Inflammatory macrophage treated with lipopolysaccharide for 4 hours (primary cell): ENCODE data around the gene KRTAP10-11.
"Not testable (repeated sequence)": the region's sequence is repeated elsewhere in the genome, so short reads cannot be mapped to it uniquely, and the experiment has no call there.

ENCODE experiments used
- DNase-seq: peaks from one replicate; pipeline ENCODE4 v3.0.0-alpha.2; 2020

Gene KRTAP10-11

DNA sequence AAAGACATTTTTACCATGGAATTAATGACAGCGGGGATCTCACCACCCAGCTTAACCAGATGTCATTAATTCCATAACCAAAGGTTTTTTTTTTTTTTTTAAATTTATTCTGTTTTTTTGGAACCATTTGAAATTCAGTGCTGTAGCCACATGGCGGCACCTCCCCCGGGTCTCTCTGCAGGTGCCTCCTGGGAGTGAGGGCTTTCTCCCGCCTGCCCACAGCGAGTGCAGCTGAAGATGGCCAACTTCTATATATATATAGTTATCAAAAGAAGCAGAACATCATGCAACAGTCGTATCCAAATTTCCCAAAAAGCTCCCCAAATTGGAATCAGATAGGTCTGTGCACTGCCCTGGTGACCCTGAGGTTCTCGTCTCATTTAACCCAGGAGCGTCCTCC, 30.7 kb upstream of the KRTAP10-11 start:
- no peak for DNase-seq

DNA sequence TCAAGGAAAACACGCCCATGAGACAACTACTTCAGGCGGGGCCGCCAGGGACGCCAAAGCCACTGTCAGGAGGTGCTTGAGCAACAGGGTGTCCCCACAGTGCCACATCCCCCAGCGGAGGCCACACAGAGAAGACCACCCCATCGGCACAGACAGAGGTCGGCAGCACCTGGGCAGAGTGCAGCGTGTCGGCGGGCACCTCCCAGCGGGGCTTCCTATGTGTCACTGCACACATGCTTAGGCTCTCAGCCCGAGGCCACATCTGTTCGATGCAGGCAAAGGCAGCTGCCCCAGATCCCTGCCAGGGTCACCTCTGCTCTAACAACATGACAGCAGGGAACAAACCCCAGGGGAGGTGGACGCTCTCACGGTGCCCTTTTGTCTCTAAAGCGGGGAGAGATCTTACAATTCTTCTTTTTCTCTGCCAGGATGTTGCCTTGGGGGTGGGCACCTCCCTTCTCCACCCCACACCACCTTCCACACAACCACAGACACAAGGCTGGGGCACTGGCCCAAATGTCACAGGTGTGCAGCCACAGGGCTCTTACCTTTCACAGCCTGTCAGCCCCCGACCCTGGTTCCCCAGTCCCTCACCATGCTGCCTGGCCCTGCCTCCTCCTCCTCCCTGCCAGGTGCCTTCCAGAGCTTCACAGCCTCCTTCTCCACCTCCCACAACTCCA, 30.2 kb upstream of the KRTAP10-11 start:
- DNase-seq = no peak

DNA sequence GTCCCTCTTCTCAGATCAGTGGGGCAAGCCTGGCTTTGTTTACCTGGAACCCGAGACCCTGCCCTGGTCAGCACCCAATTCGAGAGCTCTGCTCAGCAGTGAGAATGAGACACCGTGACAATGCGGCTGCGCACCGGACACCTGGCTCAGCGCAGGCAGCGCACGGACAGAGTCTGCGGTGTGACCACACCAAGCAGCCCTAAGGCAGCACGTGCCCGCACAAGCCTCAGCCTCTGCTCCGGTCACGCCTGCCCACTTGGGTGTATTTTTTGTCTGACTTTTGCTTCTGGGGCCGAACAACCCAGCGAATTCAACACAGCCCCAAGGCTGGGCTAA, 29.7 kb upstream of the KRTAP10-11 start:
- no peak for DNase-seq

DNA sequence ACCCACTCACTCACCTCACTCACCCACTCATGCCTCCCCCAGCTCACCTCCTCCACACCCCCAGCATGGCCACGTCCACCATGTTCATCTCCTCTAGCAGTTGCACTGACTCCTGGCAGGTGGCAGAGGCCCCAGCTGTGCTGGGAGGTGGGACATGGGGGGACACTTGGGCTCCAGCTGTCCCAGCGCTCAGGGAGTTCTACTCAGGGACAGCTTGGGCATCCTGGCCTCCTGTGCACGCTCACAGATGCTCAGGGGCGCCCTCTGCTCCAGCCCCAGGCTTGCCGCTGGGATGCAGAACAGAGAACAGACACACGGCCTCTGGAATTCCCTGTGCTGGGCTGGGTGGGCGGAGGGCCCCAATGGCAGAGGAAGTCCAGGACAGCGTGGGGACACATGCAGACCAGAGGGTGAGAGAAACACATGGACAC, 29.1 kb upstream of the KRTAP10-11 start:
- DNase-seq = no peak

DNA sequence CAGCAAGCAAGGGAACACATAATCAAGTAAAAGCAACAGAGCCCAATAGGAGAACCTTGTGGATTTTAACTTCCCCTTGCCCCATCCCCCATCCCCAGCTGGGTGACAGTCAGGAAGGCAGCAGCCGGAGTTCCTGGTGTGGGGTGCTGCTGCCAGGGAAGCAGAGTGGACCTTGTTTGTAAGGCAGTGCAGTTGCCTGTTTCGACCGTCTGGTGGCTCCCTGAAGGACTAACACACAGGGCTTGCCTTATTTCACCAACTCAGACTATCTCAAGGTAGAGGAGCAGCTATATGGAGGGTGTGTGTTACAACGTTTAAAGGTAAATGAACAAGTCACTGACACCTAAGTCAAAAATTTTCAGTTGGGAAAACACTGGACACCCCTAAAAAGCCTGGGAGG, 27.7 kb upstream of the KRTAP10-11 start:
- peak; percentile 2 for DNase-seq

DNA sequence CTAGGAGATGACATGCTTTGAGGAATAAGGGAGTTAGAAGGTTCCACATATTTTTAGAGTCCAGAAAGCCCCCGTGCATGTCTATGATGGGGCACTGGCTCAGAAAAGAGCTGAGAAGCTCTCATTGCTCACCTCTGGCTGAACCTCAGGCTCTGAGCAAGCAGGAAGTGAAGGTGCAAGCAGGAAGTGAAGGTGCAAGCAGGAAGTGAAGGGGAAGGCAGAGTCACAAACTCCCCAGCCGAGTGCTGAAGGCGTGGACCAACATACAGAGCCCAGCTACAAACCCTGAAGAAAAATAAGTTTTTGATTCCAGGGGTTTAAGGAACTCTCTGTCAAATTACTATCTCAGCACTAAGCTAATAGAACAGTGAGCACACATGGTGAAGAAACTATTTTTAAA, 27.3 kb upstream of the KRTAP10-11 start:
- DNase-seq = no peak

DNA sequence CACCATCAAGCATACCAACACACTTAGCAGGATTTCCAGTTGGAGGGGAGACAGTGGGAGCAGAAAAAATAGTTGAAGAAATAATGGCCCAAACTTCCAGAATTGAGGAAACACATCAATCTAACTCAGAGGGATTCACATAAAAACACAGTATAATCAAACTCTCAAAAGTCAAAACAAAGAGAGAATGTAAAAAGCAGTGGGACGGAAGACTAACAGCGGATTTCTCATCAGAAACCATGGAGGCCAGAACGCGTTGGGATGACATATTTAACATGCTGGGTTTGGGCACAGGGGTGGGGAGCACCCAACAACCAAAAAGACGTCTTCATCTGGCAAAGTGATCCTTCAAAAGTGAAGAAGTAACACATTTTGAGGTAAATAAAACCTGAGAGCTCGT, 26.3 kb upstream of the KRTAP10-11 start:
- DNase-seq = no peak

DNA sequence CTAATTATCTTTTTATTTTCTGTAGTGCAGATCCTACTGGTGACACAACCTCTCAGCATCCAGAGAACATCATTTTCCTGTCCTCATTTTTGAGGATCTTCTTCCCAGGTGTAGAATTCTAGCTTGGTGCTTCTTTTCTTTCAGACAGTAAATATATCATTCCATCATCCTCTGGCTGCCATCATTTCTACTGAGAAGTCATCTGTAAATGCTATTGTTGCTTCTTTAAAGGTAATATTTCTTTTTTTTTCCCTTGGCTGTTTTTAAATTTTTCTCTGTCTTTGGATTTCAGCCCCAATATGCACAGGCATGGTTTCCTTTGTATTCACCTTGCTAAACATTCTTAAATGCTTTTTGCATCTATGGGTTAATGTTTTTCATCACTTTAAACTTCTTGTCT, 22.6 kb upstream of the KRTAP10-11 start:
- no peak for DNase-seq

DNA sequence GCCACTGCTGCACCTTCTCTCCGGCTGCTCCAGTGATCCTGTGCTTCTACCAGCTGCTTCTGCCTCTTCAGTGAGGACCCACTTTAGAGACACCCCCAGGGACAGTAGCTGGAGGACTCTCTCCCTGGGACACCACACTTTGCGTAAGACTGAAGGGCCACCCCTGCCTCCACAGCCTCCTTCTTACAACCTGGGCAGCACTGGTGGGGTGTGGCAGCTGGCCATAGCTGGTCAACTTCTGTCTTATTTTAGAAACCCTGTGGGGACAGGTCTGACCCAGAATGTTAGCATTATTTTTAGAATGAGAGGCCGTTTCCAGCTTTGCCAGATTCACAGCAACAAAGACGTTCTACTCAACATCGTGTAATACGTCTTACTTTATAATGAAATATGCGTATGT, 20.5 kb upstream of the KRTAP10-11 start:
- DNase-seq = no peak

DNA sequence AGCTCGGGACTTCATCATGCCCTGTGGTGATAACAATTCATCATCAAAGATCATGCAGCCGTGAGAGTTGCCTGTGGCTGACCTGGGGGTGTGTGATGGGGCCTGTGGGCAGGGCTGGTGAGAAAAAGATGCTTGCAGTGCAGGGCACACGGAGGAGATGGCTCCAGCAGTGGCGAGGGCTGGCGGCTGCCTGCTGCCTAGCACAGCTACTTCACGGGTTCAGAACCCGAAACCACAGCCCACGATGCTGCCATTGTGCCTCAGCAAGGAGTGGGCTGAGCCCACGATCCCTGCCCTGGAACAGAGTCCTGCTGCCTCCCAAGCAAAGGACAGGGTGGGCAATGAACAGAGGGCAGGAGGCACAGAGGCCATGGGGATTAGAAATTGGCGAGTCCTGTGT, 20.0 kb upstream of the KRTAP10-11 start:
- DNase-seq = no peak

DNA sequence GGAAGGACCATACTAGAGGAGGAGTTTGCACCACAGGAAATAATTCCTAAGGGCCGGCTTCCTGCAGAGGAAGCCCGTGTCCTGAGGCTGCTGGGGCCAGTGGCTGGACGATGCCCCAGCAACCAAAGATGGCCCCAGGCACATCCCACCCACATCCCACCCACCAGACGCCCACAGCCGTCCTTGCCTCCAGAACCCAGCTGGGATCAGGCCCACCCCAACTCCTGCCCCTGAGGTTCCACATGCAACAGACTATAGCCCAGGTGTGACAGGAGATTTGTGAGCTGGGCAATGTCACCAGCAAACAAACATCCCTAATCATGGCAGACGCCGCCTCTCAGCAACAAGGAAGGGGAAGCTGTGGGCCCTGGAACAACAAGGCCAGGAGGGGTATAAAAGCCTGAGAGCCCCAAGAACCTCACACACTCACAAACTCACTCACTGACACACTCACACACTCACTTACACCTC, 19.5 kb upstream of the KRTAP10-11 start, which contains the start of gene KRTAP10-9:
Gene KRTAP10-9 (plus strand): TSS at position 421 of the 471 bp plus-strand sequence. CDS start 79 bp downstream, outside the sequence.
- DNase-seq = no peak

DNA sequence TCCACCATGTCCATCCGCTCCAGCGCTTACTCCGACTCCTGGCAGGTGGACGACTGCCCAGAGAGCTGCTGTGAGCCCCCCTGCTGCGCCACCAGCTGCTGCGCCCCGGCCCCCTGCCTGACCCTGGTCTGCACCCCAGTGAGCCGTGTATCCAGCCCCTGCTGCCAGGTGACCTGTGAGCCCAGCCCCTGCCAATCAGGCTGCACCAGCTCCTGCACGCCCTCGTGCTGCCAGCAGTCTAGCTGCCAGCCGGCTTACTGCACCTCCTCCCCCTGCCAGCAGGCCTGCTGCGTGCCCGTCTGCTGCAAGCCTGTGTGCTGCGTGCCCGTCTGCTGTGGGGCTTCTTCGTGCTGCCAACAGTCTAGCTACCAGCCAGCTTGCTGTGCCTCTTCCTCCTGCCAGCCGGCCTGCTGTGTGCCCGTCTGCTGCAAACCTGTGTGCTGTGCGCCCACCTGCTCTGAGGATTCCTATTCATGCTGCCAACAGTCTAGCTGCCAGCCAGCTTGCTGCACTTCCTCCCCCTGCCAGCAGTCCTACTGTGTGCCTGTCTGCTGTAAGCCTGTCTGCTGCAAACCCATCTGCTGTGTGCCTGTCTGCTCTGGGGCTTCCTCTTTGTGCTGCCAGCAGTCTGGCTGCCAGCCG, 18.9 kb upstream of the KRTAP10-11 start:
- not testable (repeated sequence) for DNase-seq

DNA sequence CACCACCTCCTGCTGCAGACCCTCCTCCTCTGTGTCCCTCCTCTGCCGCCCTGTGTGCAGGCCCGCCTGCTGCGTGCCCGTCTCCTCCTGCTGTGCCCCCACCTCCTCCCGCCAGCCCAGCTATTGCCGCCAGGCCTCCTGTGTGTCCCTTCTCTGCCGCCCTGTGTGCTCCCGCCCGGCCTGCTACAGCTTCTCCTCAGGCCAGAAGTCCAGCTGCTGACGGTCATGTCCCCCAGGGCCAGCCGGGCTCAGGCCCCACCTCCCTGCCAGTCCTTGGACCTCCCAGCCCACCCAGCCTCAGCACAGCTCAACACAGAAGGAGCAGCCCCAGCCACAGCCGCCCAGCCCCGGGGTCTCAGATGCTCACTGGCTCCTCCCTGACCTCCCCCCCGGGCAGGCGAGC, 18.4 kb upstream of the KRTAP10-11 start:
- not testable (repeated sequence) for DNase-seq

DNA sequence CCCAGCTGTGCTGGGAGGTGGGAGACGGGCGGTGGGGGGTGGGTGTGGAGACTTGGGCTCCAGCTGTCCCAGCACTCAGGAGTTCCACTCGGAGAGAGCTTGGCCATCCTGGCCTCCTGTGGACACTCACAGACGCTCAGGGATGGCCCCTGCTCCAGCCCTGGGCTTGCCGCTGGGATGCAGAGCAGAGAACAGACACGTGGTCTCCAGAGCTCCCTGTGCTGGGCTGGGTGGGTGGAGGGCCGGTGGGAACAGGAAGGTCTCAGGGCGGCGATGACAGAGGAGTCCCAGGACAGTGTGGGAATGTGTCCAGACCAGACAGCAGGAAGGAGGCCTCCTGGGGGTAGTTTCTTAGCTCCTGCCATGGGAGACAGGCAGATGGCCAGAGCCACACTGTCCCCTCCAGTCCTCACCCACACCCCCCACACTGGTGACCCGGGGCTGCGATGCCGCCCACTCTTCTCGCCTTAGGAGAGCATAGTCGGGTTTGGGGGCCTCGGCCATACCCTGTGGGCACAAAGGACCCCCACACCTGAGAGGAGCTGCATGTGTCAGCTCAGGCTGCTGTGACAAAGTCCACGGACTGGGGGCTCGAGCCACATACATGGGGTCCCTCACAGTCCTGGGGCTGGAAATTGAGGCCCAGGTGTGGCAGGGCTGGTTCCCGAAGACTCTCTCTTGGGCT, 17.4 kb upstream of the KRTAP10-11 start:
- no peak for DNase-seq

DNA sequence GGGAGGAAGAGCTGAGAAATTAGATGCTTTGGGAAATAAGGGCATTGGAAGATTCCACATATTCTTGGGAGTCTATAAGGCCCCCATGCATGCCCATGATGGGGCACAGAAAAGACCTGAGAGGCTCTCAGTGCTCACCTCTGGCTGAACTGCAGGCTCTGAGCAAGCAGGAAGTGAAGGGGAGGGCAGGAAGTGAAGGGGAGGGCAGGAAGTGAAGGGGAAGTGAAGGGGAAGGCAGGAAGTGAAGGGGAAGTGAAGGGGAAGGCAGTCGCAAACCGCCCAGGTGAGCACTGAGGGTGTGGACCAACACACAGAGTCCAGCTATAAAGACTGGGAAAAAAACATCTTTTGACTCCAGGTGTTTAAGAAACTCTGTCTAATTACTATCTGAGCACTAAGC, 15.8 kb upstream of the KRTAP10-11 start:
- DNase-seq = no peak

DNA sequence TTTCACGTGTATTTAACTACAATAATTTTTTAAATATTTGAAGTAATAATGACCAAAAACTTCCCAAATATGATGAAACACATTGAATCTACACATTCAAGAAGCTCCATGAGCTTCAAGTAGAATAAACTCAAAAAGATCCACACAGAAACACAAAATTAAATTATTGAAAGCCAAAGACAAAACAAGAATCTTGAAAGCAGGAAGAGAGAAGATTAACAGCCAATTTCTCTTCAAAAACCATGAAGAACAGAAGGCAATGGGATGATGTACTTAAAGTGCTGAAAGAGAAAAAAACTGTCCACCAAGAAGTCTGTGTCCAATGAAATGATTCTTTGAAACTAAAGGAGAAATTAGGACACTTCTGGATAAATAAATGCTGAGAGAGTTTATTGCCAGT, 14.1 kb upstream of the KRTAP10-11 start:
- DNase-seq = no peak

DNA sequence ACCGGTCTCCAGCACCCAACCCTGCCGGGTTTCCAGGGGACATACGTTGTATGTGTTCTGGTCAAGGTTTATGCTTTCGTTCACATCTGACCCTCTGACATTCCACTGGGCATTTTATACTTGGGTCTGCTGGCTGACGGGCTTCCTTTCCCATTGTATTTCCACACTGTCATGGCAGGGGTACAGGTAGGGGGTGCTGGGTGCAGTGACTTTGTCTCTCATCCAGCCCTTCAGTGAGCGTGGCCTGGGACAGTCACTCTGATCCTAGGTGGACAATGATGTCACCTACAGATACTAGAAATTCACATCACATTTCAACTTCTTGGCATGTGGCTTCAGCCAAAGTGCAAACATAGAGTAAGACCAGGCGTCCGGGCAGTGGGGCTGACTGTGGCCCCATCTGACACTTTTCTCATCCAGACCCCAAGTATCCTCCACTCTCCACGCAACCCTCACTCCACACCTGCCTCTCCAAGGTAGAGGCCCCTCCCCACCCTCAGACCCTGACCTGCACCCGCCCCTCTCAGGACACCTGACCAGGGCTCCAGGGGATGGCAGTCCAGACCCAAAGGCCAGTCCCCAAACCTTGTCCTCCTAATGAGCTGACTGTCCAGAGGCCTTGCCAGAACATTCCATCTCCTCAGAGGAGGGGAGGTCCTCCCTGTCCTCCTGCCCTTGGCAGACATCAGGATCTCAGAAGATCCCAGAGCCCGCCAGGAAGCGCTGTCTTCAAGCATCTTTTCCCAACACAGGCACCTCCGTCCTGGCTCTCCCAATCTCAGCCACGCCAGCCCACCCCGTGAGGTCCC, 9.8 kb upstream of the KRTAP10-11 start:
- no peak for DNase-seq

DNA sequence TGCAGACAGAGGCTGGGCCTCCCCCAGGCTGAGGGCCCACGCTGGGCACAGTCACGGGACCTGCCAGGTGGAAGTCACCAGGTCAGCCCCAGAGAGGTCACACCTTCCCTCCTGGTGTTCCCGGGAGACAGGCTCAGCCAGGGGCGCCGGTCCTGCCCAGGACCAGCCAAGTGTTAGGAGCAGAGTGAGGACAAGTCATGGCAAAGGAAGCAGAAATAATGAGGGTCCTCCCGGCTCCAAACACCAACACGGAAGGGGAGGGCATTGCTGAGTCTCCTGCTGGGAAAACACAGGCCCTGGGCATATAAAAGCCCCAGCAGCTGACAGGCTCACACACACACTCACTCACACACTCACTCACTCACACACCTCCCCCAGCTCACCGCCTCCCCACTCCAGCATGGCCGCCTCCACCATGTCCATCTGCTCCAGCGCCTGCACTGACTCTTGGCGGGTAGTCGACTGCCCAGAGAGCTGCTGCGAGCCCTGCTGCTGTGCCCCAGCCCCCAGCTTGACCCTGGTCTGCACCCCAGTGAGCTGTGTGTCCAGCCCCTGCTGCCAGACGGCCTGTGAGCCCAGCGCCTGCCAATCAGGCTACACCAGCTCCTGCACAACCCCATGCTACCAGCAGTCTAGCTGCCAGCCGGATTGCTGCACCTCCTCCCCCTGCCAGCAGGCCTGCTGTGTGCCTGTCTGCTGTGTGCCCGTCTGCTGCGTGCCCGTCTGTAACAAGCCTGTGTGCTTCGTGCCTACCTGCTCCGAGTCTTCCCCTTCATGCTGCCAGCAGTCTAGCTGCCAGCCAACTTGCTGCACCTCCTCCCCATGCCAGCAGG, 9.0 kb upstream of the KRTAP10-11 start, which contains the start of gene KRTAP10-10:
Gene KRTAP10-10 (plus strand): TSS at position 339 of the 833 bp plus-strand sequence. CDS start 62 bp downstream, at position 401.
- no peak for DNase-seq

DNA sequence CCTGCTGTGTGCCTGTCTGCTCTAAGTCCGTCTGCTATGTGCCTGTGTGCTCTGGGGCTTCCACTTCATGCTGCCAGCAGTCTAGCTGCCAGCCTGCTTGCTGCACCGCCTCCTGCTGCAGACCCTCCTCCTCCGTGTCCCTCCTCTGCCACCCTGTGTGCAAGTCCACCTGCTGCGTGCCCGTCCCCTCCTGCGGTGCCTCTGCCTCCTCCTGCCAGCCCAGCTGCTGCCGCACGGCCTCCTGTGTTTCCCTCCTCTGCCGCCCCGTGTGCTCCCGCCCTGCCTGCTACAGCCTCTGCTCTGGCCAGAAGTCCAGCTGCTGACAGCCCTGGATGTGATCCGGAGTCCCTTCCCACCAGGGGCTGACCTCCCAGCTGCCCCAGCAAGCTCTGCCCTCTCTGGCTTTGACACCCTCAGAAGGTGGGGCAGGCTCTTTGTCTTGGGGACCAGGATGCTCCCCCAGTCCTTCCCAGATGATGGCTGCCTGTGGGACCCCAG, 8.3 kb upstream of the KRTAP10-11 start:
- DNase-seq = not testable (repeated sequence)

DNA sequence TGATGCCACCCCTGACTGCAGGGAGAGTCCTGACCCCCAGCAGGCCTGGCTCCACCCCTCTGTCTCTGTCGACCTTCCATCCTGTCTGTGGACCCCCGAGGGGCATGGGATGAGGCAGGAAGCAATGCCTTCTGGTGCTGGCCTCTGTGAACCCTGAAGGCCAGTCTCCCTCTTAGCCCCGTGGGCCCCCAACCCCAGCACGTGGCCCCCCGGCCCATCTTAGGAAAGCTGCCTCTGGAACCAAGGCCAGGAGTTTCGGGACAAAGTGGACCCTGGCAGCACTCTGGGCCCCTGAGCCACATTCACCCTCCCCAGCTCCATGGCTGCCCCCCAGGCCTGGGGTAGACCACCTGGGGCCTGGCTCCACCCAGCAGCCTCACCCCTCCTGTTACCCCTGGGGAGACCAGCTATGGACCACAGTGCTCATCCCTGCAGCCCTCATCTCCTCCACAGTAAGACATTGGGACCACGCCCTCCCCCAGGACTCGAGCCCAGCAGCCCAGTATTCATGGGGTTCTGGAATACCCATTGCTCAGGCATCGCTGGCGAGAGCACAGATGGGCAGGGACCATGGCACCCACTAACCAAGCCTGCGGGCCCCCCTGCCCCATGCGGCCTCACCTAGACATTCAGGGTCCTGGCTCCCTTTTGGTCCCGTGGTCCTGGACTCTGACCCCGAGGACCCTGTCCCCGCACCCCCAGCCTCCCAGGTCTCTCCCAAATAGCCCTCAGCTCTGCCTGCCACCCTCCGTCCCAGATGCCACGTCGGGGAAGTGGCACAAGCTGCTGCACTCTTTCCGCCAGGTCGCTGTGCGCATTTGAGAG, 7.5 kb upstream of the KRTAP10-11 start:
- not testable (repeated sequence) for DNase-seq

DNA sequence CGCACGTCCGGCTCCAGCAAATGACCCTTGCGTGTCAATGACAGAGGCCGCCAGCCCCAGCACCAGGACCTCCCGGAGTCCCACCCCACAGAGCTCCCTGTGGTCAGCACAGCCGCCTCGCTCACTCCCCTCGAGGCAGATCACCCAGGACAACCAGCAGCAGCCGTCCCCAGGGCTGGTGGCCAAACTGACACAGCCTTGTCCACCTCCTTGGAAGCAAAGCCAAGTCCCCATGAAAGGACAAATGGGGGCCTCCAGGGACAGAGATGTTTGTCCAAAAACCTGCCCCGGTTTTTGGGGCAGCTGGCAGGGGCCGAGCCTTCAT, 6.9 kb upstream of the KRTAP10-11 start:
- DNase-seq = no peak
